Stimulated activated CD8-positive, alpha-beta memory T cell treated with anti-CD3 and anti-CD28 coated beads, Interleukin-12 subunit alpha, Interleukin-12 subunit beta, amount 100 ng/mL, for 1 hour (primary cell): ENCODE results near the gene KIF26B.

Experiments
- DNase-seq: peaks from one replicate; pipeline ENCODE4 v3.0.0-alpha.2; 2020; ENCODE audit warnings: low read depth

The KIF26B gene

GRCh38 chr1:245465666-245466065 is 310.9 kb downstream of the KIF26B start:
- DNase-seq, result no peak

GRCh38 chr1:245466261-245466660 is 311.5 kb downstream of the KIF26B start:
- DNase-seq, result no peak

- DNase-seq, result no peak
These were observed 313.0 kb downstream of the KIF26B start for GRCh38 chr1:245467804-245468203.

GRCh38 chr1:245469006-245469405 is 314.2 kb downstream of the KIF26B start:
- no peak for DNase-seq

- no peak for DNase-seq
These were observed 314.9 kb downstream of the KIF26B start for GRCh38 chr1:245469734-245470133.

GRCh38 chr1:245475126-245475525 is 320.3 kb downstream of the KIF26B start:
- no peak for DNase-seq

GRCh38 chr1:245475961-245476516 is 321.3 kb downstream of the KIF26B start:
- DNase-seq, result no peak

GRCh38 chr1:245477941-245478340 is 323.2 kb downstream of the KIF26B start:
- no peak for DNase-seq

- DNase-seq, result no peak
These were observed 325.8 kb downstream of the KIF26B start for GRCh38 chr1:245480393-245481120.

GRCh38 chr1:245481261-245481660 is 326.5 kb downstream of the KIF26B start:
- no peak for DNase-seq

- no peak for DNase-seq
These were observed 328.5 kb downstream of the KIF26B start for GRCh38 chr1:245483247-245483646.

GRCh38 chr1:245484176-245484575 is 329.4 kb downstream of the KIF26B start:
- DNase-seq, result no peak

- DNase-seq, result no peak
These were observed 331.2 kb downstream of the KIF26B start for GRCh38 chr1:245485996-245486395.

- no peak for DNase-seq
These were observed 332.1 kb downstream of the KIF26B start for GRCh38 chr1:245486775-245487470.

GRCh38 chr1:245488346-245489129 is 333.8 kb downstream of the KIF26B start:
- no peak for DNase-seq

- DNase-seq, result no peak
These were observed 335.1 kb downstream of the KIF26B start for GRCh38 chr1:245489838-245490237.

GRCh38 chr1:245493029-245493428 is 338.2 kb downstream of the KIF26B start:
- DNase-seq, result no peak

- DNase-seq, result no peak
These were observed 340.9 kb downstream of the KIF26B start for GRCh38 chr1:245495681-245496080.

GRCh38 chr1:245500546-245500945 is 345.8 kb downstream of the KIF26B start:
- no peak for DNase-seq

- DNase-seq, result no peak
These were observed 346.8 kb downstream of the KIF26B start for GRCh38 chr1:245501633-245502032.

- no peak for DNase-seq
These were observed 348.8 kb downstream of the KIF26B start for GRCh38 chr1:245503548-245503947.

GRCh38 chr1:245510144-245510543 is 355.4 kb downstream of the KIF26B start:
- DNase-seq, result no peak
